GM18511 (cell line): ENCODE measurements around the gene ABCC9.

Source experiments
- ATAC-seq: cut with Tn5 transposase; IDR thresholded peaks from one replicate; pipeline ENCODE4 v1.9.1; 2021; ENCODE audit warnings: mild to moderate bottlenecking, moderate library complexity; ENCODE audit not compliant: unreplicated experiment

ABCC9 gene

DNA sequence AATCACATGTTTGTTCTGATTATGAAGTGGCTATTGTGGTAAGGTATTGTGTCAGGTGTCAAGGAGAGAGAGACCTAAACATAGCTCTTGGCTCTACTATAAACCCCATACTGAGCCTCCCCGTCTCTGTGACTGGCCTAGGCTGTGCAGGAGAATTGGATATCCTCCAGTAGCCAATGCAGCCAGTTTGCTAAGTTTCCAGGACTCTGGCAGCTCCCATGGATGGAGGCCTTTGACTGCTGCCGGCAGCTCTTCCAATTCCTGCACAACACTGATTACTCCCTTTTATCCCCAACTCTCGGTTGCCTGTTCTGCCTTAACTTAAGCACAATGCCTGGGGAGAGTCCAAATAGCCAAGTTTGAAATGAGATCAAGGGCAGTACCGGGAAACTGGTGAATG is 59.3 kb downstream of the ABCC9 start:
- ATAC-seq = no peak

DNA sequence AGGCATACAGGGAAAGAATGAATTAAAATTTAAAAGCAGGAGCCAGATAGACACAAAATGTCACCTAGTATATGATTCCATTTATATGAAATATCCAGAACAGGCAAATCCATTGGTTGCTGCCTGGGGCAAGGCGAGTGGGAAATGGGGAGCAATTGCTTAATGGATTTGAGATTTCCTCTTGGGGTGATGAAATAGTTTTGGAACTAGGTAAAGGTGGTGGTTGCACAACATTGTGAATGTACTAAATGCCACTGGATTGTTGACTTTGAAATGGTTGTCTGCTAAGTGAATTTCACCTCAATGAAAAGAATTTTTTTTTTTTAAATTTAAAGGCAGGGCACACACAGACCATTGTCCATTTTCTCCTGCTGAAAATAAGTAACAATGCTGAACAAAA is 61.9 kb downstream of the ABCC9 start:
- no peak for ATAC-seq

DNA sequence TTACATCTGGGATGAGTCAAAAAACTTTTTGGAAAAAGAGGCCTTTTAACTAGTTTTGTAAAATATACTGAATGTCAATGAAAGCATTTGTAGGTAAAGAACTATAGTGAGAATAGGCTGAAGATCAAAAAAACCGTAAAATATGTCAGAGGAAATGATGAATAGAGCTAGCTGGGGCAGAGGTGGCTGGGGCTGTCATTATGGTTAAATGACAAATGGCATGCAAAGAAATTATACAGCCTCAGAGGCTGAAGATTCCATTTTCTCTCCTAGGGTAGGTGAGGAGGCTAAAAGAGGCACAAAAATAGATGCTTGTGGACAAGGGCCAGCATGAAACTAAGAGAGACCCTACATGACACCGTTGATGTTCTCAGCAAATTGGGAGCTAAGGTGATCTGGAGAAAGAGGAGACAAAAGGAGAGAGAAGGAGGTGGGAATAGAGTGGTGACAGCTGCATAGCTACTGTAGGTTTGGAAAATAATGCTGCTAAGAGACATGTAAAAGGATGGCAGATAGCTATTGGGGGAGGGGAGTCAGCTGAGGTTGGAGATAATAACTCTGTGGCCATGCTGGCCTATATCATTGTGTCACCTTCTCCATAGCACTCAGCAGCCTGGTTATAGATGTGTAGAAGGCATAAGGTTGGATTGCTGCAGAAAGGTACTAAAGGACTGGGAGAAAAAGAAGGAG is 63.8 kb downstream of the ABCC9 start:
- ATAC-seq = no peak

DNA sequence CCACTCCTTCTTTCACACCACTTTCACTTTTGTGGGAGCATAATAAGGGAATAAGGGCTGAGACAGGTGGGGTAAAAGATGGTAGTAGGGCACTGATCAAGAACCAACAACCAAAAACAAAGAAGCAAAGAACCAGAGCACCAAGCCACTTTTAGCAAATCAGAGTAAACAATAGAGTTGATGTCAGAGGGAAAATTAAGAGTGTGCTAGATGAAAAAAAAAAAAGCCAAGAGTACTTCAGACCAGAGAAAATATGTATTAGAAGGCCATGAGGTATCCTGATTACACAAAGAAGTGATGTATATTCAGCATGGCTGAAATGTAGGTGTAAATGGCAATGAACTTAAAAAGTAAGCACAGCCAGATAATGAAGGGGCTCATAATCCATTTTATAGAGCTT is 75.4 kb downstream of the ABCC9 start:
- ATAC-seq = no peak

DNA sequence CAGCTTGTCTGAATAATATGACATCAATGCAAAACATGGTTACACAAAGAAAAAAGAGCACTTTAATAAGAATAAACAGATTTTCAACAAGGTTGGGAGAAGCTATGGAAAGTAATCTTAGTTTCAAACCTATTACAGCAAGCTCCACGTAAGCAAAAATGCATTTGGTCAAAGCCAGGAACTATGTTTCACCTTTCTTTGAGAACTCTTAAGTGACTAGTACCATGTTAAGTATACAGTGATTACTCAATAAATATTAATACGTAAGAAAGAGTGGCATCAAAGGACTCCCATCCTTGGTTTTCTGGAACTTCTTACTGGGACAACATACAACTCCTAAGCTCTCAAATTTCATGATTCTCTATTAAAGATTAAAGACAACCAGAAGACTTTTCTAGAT is 80.7 kb downstream of the ABCC9 start:
- no peak for ATAC-seq

DNA sequence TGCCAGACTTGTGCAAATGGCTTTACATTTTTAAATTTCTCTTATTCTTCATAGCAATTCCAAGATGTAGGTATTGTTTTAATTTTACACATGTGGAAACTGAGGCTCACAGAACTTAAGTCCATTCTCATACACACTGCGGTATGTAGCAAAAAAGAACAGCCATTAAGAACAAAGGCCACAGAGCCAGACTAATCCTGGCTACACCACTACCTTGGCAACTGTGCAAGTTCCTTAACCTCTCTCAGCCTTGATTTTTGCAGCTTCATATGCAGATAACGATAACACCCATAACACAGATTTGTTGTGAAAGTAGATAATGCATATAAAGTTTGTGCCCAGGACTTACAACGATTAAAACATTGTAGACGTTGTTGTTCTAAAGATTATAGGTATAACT is 81.1 kb downstream of the ABCC9 start:
- no peak for ATAC-seq

DNA sequence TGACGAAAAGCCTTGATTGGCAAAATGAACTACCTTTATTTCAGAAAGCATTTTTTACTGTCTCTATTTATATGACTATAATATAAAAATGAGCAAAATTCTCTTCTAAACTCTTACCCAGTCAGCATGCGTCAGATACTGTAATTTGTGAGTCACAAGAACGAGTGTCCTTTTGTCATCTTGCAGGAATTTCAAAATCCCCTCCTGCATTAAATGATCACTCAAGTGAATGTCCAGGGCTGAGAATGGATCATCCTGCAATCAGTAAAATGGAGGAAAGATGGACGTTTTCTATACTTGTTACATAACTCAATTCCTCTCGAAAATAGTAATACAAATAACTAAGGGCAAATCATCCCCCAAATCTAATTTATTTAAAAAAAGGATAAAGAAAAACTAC is 89.0 kb downstream of the ABCC9 start:
- ATAC-seq = no peak

DNA sequence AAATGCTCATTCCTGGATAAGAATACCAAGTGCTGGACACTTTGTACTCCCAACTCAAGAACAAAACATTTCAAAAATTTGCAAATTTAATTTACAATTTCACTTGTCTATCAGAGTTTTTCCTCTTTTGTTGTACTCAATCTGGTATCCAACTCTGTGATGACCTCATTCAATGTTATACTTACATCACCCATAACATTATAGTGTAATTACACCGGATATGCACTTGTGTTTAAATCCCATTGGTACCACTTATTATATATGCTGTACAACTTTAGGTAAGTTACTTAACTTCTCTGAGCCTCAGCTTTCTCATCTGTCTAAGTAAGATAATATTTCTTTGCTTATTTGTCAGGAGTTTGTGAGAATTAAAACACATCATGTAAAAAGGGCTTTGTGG is 90.1 kb downstream of the ABCC9 start:
- ATAC-seq = no peak

DNA sequence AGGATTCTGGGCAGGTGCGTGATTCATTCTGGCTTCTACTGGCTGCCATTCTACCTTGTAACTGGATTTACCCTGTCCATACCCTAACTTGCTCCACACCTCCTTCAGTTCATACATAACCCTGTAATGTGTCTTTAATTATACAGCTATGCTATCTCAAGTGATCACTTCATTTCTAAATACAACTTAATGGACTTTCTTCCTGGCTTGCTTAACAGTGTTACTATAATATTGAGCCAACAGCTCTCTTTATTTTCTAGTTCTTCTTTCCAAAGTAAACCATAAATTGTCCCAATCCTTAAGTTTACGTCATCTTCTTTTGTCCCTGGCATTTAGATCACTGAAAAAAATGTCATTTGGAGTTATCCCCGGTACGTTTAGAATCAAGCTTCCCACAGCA is 90.8 kb downstream of the ABCC9 start:
- ATAC-seq = no peak

DNA sequence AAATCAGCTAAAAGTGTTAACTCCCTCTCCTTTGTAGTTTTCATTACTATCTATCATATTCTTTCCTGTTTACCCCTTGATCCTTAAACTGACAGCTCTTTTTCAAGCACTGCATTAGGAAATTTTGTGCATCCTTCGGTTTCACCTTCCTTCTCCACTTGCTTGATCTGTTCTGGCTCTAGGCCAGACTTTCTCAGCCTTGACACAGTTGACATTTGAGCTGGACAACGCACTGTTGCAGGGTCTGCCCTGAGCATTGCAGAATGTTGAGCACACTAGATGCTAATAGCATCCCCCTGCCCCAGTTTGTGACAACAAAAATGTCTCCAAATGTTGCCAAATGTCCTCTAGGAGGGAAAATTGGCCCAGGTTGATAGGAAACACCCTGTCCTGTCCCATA is 91.3 kb downstream of the ABCC9 start:
- no peak for ATAC-seq

DNA sequence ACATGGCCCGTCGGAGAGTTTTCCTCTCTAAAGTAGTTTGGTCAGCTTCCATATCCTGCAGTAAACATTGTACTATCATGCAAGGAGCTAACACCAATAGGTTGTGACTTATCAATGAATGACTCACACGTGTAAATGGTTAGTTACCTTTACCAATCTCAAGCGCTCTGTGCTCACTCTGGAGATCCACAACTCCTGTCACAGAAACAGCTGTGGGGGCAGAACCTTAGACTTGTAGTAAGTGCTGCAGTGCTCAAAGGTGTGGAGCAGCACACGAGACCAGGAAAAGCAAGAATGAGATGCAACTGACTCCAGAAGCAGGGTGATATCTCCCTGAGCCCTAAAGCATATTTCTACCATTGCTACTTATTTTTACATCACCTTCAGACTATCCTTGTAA is 93.0 kb downstream of the ABCC9 start:
- ATAC-seq = no peak

DNA sequence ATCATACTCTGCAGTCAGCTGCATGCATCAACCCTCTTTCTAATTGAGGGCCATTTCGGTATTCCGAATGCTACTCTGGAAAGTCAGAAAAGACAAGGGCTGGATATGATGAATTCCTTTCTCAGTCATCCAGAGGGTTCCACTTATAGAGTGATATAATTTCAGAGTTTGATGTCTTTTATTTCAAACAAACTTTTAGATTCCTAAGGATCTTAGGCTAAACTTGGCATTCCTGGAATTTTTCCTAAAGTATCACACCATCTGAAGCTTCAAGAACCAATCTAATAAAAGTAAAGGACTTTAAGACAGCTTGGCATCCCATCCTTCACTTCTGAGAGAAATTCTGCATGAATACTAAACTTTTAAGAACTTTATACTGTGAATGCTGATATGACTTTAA is 97.4 kb downstream of the ABCC9 start:
- no peak for ATAC-seq

DNA sequence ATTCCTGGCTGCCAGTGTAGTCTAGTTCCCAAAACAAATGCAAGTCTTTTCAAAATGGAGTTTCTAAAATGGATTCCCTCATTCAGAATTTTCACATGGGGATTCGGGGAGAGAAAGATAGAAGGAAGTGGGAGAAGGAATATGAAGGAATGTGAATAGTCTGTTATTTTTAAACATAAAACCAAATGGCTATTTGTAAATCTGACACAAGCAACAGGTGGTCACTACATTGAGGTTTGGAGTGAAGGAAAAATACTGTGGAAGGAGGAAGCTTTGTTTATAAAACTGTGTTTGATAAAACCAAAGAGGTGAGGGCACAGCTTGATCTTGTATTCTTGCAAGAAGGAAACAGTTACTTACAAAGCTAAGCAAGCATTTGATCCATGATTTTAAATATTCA is 101.5 kb downstream of the ABCC9 start:
- no peak for ATAC-seq

DNA sequence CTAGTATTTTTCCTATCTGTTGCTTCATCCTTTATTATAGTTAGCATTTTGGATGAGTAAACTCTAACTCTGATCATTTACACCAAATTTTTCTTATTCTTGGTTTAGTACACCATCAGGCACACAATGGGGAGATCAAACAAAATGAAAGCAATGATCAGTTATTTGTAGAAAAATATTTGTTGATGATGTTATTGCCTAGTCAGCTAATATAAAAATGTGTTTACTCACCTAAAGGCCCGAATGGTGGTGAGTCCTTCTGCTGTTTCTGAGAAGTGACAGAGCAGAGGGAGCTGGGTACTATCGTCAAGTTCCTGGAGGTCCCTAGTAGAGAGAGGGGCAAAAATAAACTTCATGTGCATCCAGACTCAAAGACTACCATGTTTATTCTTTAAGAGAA is 103.4 kb downstream of the ABCC9 start:
- ATAC-seq = no peak

DNA sequence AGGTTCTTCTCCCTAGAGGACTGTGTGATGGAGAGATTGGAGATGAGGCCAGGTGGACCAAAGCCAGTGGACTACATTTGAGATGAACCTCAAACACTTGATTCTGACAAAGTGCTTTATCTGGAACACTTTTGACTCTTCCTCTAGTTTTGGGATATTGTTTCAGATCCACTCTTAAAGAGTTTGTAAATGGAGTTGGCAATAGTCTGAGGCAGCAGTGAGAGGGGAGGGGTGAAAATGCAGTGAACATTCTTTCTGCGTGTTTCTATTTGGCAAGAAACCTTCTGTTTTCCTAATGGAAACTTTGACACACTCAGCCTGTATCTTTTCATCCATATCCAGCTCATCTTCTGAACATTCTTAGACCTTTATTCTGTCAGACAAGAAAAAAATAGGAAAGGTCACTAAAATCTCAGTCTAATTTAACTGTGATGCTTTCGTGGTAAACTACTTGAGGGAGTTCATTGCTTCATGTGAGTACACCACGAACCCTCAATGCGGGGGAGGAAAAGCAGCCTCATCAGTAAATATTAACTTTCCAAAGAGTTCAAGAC is 109.4 kb downstream of the ABCC9 start:
- ATAC-seq = no peak

DNA sequence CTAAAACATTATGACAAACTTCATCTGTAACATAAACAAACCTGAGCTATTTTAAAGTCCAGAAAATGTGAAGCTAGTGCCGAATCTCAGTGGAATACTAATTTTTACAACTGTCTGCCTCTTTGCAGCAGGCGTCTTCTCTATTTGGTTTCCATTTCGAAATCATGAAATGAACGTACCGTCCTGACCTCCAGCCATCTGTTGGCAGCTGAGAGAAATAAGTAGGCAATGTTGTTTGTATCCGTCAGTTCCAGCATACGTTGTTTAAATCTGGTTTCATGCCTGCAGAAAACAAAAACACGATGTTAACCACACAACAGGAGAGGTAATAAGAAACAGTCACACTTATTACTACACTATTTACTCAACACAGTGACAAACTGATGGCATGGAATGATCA is 112.4 kb downstream of the ABCC9 start:
- no peak for ATAC-seq

DNA sequence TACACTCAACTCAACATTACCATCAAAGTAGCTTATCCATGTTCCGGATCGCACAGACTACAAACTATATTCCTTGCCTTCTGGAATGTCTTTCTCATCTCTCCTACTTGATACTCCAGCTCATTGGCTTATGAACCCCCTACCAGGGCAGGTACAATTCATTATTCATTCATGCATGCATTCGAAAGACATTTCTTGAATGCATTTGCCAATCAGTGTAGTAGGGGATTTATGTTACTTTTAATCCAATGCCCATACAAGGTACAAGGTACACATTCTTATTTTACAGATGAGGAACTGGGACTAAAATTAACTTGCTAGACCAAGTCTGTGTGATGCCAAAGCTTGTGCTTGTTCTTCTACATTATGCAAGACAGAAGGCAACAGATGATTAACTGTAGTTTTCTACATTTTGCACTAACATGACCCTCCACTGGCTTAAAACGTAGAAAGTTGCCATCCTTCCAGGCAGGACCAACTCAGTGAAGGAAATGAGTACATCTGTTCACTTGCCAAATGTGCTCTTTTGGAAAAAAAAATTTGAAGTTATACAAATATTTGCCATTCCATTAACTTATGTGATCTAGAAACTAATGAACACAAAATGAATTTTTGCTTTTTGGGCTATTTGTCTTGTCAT is 113.0 kb downstream of the ABCC9 start:
- no peak for ATAC-seq

DNA sequence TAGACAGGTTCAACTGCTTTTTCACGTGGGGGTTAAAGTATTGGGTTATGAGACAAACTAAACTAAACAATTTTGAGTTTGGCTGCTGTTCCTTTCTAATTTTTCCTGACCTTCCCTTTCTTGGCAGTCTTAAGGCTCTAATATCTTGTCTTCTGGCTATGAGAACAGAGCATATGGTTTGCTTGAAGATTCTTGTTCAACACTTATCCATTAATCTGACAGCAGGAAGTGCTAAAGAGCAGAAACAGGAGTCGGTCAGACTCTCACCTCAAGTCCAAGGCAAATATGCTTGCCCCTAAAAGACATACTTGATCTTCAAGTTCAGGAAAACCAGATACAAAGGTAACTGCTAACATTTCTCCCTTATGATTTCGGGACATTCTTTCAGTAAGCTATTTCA is 114.1 kb downstream of the ABCC9 start:
- no peak for ATAC-seq

DNA sequence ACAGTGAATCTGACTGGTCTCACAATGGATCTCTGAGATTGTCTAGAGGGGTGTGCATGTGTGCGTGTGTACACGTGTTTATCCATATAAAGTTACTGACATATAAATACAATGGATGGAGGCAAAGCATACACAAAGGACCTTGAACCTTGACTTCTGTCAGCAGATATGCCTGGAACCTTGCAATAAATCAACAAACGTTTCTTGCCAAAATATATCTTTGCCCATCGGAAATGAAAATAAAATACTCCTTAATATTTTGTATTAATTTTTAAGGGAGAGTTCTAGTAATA is 114.7 kb downstream of the ABCC9 start:
- no peak for ATAC-seq

DNA sequence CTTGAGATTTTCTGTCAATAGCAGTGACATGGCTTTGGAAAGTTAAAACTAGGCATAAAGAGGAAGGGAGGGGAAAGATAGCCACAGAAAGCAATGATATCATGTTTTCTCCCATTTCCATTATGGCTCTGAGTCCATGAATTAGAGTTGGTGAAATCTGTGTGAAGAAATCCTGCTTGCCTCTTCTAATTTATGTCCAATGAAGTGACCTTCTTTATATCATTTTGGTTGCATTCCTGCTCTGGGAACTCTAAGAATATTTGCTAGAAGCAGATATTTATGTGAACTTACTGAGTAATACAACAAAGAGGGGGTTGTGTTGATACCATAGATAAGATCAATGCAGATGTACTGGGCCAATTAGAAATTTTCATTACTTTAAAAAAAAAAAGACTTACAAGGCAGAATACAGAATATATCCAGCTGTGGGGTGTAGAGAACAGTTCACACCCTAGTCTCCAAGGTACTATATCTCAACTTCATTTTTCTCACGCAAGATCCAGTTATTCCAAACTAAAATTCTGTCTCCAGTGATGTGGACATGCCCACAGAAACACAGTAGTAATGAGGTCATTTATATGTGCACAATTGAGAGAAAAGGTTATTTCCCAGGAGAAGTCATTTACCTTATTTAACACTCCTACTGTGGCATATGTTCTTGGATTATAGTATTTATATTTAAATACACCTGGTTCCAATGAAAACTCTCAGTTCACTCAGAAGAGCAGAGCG is 115.2 kb downstream of the ABCC9 start:
- no peak for ATAC-seq

DNA sequence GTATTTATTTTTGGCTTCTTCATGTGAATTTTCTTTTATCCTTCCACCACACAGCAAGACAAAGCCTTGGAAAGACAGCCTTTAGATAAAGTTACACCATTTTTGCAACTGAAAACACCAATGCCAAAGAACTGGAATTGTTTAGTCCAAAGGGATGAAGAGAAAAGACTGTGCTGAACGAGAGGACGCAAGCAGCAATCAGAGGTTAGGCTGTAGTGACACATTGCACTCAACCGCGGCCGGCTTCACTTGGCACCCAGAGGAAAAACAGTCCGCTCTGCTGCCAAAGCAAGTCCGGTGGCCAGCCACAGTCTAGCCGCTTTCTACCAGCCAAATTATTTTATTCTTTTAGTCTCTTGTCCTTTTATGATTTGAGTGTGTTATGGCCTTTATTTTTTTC is 117.6 kb downstream of the ABCC9 start:
- no peak for ATAC-seq

DNA sequence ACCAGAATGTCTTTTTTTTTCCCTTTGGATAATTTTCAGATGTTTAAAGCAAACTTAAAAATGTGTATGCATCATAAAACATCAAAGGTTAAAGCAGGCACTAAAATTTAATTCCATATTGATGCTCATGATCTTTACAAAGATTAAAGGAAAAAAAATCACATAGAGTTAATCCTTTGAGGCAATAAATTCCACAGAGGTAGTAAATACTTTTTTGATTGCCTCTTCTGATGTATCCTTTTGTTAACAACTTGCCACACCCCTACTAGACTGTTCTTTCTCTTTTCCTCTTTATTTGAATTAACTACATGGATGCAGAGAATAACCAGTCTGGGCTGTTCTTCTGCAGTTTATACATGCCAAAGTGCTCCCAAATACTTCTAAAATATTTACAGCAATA is 121.5 kb downstream of the ABCC9 start:
- ATAC-seq = no peak
